ENCODE results near the gene LCTL.

DNA sequence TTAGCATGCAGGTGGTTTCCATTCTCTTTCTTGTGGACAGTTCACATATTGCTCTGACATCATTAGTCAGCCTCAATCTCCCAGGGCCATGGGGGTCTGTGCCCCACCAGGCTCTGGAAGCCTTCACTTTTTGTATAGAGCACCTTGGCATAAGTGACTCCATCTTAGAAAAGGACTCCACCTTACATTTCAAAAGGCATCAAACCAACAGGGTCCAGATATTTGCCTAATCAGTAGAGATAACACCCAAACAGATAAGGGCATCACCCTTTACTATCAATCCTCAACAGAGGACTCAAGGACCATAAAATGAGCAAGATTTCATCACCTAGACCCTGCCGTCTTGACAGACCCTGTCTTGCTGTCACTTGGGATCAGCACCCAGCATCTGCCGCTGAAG is 35.7 kb upstream of the LCTL start:
- TF ChIP-seq, protein P1, sequence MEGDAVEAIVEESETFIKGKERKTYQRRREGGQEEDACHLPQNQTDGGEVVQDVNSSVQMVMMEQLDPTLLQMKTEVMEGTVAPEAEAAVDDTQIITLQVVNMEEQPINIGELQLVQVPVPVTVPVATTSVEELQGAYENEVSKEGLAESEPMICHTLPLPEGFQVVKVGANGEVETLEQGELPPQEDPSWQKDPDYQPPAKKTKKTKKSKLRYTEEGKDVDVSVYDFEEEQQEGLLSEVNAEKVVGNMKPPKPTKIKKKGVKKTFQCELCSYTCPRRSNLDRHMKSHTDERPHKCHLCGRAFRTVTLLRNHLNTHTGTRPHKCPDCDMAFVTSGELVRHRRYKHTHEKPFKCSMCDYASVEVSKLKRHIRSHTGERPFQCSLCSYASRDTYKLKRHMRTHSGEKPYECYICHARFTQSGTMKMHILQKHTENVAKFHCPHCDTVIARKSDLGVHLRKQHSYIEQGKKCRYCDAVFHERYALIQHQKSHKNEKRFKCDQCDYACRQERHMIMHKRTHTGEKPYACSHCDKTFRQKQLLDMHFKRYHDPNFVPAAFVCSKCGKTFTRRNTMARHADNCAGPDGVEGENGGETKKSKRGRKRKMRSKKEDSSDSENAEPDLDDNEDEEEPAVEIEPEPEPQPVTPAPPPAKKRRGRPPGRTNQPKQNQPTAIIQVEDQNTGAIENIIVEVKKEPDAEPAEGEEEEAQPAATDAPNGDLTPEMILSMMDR (IDR thresholded peaks at IDR 0.05): no peak
- TF ChIP-seq POLR2A (IDR thresholded peaks at IDR 0.05): no peak
